NCI-H128 (cell line): ENCODE results near the gene TEX101.
"Not testable (repeated sequence)": the region's sequence is repeated elsewhere in the genome, so short reads cannot be mapped to it uniquely, and the experiment has no call there.

ENCODE experiments used
- DNase-seq: peaks from one replicate; lab custom pipeline; 2025; ENCODE audit not compliant: unreplicated experiment; lab: John Stamatoyannopoulos, UW

TEX101 gene

DNA sequence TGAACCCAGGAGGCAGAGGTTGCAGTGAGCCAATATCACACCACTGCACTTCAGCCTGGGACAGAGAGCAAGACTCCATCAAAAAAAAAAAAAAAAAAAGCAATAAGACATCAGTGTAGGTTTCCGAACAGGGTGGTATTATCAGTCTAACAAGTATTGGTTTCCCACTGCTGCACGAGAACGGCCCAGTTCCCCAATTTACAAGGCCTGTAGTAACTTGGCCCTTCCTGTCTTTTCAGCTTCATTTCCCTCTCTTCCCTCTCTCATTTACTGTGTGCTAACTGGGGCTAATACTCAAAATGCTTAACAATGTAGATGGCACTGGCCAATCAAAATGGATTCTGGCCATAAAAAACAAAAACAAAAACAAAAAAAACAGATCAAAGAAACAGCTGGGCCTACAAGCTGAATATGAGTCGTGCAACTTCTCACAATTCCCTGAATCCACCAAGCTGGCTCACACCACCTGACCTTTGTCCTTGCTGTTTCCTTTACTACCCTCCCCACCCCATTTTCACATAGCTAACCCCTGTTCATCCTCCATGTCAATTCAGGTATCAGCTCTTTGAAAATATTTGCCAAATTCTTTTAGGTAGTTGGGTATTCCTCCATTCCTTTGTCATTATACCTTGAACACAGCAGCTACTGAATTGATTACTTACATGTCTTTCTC lies 2.4 kb downstream of the TEX101 start:
- DNase-seq: no peak

DNA sequence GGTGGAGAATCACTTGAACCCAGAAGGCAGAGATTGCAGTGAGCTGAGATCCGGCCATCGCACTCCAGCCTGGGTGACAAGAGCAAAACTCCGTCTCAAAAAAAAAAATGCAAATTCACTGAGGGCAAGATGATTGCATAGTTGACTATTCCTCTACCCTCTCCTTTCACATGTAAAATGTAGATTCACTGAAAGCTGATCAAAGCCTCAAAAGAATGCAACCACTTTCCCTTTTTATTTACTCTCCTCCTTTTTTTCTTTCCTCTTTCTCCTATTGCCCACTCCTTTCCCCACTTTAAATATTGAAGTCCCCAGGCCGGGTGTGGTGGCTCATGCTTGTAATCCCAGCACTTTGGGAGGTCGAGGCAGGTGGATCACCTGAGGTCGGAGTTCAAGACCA lies 6.3 kb downstream of the TEX101 start:
- no peak for DNase-seq

DNA sequence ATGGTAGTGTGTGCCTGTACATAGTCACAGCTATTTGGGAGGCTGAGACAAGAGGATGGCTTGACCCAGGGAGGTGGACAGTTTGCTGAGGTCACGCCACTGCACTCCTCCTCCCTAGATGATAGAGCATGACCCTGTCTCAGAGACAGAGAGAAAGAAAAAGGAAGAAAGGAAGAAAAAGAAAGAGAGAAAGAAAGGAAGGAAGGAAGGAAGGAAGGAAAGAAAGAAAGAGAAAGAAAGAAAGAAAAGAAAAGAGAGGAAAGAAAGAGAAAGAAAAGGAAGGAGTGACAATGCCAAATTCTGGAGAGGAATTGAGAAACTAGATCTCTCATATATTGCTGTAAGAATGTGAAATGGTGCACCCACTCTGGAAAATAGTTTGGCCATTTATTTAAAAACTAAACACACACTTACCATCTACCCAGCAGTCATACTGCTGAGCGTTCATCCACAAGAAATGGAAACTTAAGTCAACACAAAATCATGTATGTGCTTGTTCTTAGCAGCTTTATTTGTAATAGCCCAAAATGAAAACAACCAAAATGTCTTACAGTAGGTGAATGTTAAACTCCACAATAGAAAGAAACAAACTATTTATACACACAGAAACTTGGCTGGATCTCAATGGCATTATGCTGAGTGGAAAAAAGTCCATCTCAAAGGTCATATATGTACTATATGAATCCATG lies 7.5 kb downstream of the TEX101 start:
- no peak for DNase-seq

DNA sequence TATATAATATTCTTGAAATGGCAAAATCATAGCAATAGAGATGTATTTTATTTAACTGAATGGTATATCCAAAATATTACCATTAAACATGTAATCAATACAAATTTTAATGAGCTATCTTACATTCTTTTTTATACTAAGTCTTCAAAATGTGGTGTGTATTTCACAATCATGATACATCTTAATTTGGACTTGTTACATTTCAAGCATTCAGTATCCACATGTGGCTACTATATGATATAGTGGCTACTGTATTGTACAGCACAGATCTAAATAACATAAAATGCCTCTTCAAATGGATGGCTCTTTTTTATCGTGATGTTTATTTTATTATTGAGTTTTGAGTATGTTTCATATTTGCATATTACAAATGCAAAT lies 8.0 kb downstream of the TEX101 start:
- no peak for DNase-seq

DNA sequence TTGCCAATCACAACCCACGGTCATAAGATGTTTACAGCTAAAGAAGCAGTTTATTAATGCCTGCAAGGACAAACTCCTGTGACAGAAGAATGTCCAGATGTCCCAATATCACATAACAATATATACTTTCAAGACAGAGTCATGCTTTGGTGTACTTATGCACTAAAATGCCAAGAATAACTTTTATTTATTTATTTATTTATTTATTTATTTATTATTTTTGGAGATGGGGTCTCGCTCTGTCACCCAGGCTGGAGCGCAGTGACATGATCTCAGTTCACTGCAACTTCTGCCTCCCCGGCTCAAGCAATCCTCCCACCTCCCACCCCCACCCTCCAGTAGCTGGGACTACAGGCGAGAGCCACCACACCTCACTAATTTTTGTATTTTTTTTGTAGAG lies 9.1 kb downstream of the TEX101 start:
- DNase-seq: no peak

DNA sequence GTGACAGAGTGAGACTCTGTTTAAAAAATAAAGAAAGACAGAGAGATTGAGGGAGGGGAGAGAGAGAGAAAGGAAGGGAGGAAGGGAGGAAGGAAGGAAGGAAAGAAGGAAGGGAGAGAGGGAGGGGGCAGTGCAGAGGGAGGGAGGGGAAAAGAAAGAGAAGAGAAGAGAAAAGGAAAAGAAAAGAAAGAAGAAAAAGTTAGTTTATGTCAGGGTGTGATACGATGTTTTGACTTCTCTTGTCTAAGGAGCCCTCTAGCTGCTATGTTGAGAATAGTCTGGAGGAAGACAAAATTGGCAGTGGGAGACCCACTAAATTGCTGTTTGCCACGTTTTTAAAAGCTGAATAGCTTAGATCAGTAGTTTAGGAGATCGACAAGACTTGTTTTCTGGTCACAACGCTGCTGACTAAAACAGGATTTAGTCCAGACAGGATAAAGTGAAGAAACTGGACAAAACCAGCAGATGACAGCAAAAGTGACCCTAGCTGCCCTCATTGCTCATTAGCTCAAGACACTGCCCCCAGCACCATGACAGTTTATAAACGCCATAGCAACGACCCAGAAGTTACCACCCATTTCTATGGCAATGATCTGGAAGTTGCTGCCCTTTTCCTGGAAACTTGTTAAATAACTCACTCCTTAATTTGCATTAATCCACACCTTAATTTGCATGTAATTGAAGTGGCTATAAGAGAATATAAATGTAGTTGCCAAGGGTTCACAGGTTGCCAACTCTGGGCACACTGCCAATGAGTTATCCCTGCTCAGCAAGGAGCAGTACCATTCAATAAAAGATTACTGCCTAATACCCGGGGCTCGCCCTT lies 11.1 kb downstream of the TEX101 start:
- no peak for DNase-seq

DNA sequence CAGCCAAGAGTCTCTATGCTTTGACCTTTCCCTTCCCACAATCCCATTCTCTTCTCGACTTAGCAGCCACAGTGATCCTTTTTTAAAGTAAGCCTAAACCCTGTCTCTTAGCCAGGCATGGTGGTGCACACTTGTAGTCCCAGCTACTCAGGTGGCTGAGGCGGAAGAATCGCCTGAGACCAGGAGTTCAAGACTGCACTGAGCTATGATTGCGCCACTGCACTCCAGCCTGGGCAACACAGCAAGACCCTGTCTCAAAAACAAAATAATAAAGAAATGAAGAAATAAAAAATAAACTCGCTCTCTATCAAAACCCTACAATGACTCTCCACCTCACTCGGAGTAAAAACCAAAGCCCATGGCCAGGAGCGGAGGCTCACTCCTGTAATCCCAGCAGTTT lies 14.7 kb downstream of the TEX101 start:
- DNase-seq: no peak

DNA sequence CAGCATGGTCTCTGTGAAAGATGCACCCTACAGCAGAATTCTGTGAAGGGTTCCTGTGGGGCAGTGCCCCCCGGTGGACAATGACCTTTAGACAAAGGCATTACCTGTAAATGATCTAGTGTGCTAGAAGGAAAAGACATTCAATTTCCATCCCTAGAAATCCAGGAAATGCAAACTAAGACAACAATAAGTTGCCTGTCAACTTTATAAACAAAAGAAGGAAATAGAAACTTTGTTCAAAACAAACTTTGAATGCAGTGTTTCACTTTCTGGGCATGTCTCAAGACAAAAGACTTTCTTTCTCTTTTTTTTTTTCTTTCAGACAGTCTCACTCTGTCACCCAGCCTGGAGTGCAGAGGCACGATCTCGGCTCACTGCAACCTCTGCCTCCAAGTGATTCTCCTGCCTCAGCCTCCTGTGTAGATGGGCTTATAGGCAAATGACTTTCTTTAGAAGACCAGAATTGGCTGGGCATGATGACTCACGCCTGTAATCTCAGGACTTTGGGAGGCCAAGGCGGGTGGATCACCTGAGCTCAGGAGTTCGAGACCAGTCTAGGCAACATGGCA lies 15.5 kb downstream of the TEX101 start:
- DNase-seq: no peak

DNA sequence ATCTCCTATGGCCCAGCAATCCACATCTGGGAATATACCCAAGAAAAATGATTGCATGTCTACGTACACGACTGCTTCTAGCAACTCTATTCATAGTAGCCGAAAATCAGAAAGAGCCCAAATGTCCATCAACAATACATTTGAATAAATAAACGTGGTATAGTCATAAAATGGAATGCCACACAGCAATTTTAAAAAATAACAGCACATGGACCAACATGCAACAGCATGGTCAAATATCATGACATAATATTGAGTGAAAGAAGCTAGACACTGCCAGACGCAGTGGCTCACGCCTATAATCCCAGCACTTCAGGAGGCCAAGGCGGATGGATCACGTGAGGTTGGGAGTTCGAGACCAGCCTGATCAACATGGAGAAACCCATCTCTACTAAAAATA lies 16.3 kb downstream of the TEX101 start:
- DNase-seq: no peak

DNA sequence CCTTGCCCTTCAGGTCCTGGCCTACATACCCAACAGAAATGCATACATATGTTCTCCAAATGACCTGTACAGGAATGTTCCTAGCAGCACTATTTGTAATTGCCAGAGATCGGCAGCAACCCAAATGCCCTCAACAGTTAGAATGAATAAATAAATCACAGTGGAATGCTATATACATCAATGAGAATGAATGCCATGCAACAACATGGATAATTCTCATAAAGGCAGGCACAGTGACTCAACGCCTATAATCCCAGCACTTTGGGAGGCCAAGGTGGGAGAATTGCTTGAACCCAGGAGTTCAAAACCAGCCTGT lies 18.6 kb downstream of the TEX101 start:
- no peak for DNase-seq

DNA sequence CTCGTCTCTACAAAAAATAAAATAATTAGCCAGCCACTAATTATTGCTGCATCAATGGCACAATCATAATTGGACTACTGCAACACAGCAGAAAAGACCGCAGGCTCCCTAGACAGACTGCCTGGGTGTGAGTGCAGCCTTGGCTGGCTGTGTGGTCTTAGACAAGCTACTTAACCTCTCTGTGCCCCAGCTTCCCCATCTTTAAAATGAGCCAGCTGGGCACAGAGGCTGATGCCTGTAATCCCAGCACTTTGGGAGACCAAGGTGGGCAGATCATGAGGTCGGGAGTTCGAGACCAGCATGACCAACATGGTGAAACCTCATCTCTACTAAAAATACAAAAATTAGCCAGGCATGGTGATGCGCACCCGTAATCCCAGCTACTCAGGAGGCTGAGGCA lies 19.0 kb downstream of the TEX101 start:
- DNase-seq: no peak

DNA sequence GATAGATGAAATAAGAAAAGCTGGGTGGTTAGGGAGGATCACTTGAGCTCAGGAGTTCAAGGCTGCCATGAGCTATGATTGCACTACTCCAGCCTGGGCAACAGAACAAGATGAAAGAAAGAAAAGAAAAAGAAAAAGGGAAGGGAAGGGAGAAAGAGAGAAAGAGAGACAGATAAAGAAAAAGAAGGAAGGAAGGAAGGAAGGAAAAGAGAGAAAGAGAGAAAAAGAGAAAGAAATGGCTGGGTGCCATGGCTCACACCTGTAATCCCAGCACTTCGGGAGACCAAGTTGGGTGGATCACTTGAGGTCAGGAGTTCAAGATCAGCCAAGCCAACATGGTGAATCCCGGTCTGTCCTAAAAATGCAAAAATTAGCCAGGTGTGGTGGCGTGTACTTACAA lies 21.1 kb downstream of the TEX101 start:
- DNase-seq: no peak

DNA sequence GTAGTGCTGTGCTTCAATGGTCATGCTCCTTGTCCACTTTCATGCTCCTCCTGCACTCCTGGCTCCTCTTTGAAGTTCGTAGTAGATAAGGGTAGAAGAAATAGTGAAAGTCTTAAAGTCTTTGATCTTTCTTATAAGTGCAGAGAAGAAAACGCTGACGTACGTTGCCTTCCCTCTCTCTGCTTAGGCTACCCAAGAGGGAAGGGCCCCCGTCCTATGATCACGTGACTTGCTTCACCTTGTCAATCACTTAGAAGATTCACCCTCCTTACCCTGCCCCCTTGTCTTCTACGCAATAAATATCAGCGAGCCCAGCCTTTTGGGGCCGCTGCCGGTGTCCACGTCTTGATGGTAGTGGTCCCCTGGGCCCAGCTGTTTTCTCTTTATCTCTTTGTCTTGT lies 22.6 kb downstream of the TEX101 start:
- not testable (repeated sequence) for DNase-seq

DNA sequence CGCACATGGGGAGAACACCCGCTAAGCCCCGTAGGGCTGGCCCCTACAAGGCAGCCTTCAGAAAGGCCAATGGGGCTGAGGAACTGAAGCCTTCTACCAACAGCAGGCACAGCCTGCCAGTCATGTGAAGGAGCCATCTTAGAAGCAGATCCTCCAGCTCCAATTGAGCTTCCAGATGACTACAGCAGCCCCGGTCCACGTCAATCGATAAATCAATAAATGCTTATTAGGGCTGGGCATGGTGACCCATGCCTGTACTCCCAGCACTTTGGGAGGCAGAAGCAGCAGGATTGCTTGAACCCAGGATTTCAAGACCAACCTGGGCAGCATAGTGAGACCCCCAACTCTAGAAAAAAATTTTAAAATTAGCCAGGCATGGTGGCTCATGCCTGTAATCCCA lies 23.0 kb downstream of the TEX101 start:
- no peak for DNase-seq

DNA sequence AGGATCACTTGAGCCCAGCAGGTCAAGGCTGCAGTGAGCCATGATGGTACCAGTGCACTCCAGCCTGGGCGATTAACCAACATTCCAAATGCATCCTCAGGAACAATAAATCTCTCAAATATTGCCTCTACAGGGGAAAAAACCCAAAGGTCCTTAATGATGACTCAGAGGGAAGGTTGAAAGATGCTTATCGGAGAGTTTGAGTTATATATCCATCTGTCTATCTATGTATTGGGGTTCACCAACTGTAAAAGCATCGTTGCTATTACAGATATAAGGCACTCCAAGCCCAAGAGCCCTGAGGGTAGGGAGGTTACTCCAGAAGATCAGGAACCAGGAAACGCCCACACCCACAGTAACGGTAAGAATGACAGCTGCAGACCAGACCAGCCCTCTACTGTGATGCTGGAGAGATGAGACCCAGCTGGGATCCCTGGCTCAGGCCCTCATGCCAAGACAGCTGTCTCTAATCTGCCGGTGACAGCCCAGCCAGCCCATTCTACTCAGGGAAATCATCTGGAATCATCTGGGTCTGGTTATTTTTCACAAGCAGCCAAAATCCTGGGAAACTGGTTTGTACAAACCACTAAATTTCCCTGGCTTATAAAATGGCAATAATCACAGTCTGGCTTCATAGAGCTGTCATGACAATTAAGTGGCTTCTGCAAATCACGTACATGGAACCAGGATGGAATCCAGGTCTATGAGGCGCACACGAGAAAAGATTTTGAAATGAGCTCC lies 23.8 kb downstream of the TEX101 start:
- DNase-seq: no peak

DNA sequence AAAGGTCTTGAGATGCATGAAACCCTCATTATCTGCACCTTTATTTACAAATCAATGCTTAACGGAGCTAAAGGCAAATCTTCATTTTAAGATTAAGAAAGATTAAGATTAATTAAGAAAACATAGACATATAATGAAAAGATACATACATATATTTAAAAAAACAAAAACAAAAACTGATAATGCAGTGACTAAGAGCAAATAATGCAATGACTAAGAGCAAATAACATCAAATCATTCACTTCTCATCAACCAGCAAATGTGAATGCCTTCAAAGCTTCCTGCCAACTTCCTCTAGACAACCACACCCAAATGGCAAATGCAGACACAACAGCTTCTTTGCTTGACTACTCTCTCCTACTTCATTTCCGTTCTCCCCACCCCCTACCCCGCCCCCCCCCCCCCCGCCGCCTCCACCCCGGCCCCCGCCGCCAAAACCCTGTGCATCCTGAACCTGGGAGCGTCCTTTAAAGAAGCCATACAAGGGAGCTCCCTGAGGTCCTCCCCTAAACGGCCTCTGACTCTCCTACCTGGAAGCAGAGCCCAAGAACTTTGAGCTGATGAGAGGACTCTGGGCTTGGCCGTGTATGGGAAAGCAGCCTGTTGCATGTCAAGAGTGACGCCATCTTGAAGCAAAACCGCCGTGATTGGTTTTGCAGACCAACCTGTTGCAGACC lies 24.5 kb downstream of the TEX101 start:
- no peak for DNase-seq

DNA sequence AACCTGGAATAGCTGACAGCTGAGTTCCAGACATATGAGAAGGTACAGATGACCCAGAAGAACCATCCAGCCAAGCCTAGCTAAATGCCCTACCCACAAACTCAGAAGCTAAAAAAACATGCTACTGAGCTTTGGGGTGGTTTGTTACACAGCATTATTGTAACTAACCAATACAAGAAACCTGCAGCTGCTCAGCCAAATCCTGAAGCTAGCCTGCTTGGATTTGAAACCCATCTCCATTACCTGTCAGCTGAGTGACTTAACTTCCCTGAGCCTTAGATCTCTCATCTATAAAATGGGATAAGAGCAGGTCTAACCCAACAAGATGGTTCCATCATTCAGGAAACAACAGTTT lies 25.0 kb downstream of the TEX101 start:
- no peak for DNase-seq

DNA sequence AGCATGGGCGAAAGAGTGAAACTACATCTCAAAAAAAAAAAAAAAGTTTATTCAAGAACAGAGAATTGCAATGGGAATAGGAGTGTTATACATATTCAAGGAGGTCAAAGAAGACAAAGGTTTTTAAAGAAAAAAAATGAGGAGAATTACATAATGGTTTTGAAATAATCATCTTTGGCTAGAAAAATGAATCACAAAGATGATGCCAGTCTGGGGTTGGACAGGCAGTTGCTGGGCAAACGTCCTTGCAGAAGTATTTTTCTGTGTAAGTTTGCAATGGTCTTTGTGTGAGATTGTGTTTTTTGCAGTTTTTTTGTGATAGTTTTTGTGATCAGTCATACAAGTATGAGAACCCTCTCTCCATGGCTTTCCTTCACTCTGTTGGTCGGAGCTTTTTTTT lies 27.0 kb downstream of the TEX101 start:
- DNase-seq: no peak

DNA sequence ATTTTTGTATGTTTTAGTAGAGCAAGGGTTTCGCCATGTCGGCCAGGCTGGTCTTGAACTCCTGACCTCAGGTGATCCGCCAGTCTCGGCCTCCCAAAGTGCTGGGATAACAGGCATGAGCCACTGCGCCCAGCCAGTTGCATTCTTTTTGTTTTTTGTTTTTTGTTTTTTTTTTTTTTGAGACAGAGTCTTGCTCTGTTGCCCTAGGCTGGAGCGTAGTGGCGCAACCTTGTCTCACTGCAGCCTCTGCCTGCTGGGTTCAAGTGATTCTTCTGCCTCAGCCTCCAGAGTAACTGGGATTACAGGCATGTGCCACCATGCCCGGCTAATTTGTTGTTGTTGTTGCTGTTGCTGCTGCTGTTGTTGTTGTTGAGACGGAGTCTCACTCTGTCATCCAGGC lies 29.4 kb downstream of the TEX101 start:
- DNase-seq: not testable (repeated sequence)

DNA sequence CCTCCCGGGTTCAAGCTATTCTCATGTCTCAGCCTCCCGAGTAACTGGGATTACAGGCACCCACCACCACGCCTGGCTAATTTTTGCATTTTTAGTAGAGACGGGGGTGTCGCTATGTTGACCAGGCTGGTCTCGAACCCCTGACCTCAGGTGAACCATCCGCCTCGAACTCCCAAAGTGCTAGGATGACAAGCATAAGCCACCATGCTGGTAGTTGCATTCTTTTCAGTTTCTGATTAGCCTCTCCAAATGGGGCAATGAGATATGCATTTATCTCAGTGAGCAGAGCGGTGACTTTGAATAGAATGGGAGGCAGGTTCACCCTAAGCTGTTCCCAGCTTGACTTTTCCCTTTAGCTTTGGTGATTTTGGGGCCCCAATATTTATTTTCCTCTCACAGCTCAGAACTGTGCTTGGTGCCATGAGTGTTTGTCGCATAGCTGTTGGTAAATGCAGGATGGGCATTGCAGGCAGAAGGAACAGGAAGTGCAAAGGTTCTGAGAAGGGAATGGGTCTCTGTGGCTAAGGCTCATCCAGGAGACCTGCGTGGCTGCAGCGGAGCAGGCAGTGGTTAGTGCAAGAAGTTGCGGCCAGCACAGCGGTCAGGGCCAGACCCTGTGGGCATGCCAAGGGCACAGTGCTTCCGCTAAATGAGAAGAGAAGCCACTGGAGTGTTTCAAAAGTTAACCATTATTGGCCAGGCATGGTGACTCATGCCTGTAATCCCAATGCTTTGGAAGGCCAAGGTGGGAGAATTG lies 30.0 kb downstream of the TEX101 start:
- no peak for DNase-seq
